ENCODE data around the gene CNTNAP2.

CNTNAP2 gene

DNA sequence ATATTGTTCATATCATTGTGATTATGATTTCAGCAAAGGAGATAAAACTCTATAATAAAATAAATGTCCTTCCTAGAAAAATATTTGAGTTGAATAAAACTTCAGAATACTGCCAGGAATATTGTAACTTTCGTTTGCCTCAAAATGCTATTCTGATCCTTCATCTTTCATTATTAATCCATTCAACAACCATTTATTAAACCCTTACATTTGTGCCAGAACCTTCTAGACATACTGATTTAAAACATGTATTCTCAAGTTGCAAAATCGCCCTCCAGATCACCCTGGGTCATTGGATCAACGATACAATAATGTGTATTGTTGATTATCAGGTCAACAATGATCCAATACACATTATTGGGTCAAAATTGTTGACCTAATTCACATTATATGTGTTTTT lies 759.8 kb downstream of the CNTNAP2 start:
- H3K9me3 ChIP-seq (ENCODE audit: control extremely low read depth in 1 of 5, control insufficient read depth in 4 of 5, insufficient read depth in 2 of 5, low read depth in 1 of 5, low read length in 4 of 5), result no peaks in the 10 kb centered on the region
- H3K4me3 ChIP-seq (ENCODE audit: control insufficient read depth in 1 of 7, extremely low read depth in 1 of 7, insufficient read depth in 4 of 7, low read depth in 2 of 7, low read length in 6 of 7), result no peak overlapping the region
- no peak for DNase-seq
- ChIA-PET CTCF (interaction anchor here (1.5 kb wide), 1 partner anchor 14 kb away, joined by 3 read pairs; no protein-coding TSS in a partner anchor), POLR2A (no interaction called here)
- no peaks in the 10 kb centered on the region for H3K27me3 ChIP-seq (replicated peaks in 2 of 5; ENCODE audit: control insufficient read depth in 4 of 5, insufficient read depth in 5 of 5, low read length in 4 of 5)
- no peak overlapping the region for H3K27ac ChIP-seq (ENCODE audit: insufficient read depth in 1 of 2, low read depth in 1 of 2, low read length in 2 of 2, poor library complexity in 1 of 2, severe bottlenecking in 2 of 2)
- 100% methylated on average over 1 of the region's 3 CpGs for WGBS (ENCODE audit: insufficient coverage)
- no peaks in the 10 kb centered on the region for H3K4me1 ChIP-seq (ENCODE audit: control extremely low read depth in 1 of 4, control insufficient read depth in 4 of 4, insufficient read depth in 4 of 4, low read length in 3 of 4)
- H3K36me3 ChIP-seq (ENCODE audit: control insufficient read depth in 4 of 4, insufficient read depth in 4 of 4, low read length in 3 of 4), result no peaks in the 10 kb centered on the region

DNA sequence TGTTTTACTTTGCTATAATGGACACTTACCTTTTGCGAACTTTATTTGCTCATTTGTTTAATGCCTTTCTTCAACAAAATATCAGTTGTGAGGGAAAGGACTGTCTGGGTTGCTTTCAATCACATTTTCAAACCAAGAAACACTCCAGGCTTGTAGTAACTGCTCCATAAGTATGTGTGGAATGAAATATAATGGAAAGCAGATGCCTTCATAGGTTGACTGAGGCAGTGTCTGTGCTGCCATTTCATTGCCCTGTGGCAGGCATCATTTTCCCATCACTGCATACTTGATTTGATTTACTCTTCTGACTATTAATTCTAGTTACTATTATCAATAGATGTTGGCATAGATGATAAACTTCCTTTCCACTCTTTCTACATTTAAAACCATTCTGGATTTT lies 762.3 kb downstream of the CNTNAP2 start:
- no CpG with 5 or more reads among the region's 1 CpG for WGBS (ENCODE audit: insufficient coverage)
- no peaks in the 10 kb centered on the region for H3K27me3 ChIP-seq (replicated peaks in 2 of 5; ENCODE audit: control insufficient read depth in 4 of 5, insufficient read depth in 5 of 5, low read length in 4 of 5)
- no peak for DNase-seq
- ChIA-PET CTCF (no interaction called here), POLR2A (no interaction called here)
- H3K4me1 ChIP-seq (ENCODE audit: control extremely low read depth in 1 of 4, control insufficient read depth in 4 of 4, insufficient read depth in 4 of 4, low read length in 3 of 4), result no peaks in the 10 kb centered on the region
- no peaks in the 10 kb centered on the region for H3K36me3 ChIP-seq (ENCODE audit: control insufficient read depth in 4 of 4, insufficient read depth in 4 of 4, low read length in 3 of 4)
- no peak overlapping the region for H3K4me3 ChIP-seq (ENCODE audit: control insufficient read depth in 1 of 7, extremely low read depth in 1 of 7, insufficient read depth in 4 of 7, low read depth in 2 of 7, low read length in 6 of 7)
- H3K27ac ChIP-seq (ENCODE audit: insufficient read depth in 1 of 2, low read depth in 1 of 2, low read length in 2 of 2, poor library complexity in 1 of 2, severe bottlenecking in 2 of 2), result no peak overlapping the region
- H3K9me3 ChIP-seq (ENCODE audit: control extremely low read depth in 1 of 5, control insufficient read depth in 4 of 5, insufficient read depth in 2 of 5, low read depth in 1 of 5, low read length in 4 of 5), result no peaks in the 10 kb centered on the region

DNA sequence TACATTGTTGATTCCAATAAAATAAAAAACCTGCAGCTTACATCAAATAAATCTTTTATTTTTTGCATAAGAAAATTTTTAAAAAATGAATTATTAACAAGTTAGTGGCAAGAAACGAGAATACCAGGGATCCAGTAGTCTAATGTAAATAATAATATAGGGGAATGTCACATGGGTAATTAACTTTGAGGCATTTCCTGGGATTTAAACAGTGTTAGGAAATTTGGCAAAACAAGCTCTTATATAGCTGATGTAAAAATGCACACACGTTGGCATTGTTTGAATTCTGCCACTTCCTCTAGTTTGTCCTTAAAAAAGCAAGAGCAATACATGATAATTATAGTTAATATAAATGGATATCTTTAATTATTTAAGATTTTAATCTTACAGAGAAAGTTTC lies 768.6 kb downstream of the CNTNAP2 start:
- no peak for DNase-seq
- Histone ChIP-seq H3K27me3 (replicated peaks in 2 of 5; ENCODE audit: control insufficient read depth in 4 of 5, insufficient read depth in 5 of 5, low read length in 4 of 5) (no peaks in the 10 kb centered on the region), H3K36me3 (ENCODE audit: control insufficient read depth in 4 of 4, insufficient read depth in 4 of 4, low read length in 3 of 4) (no peaks in the 10 kb centered on the region), H3K27ac (ENCODE audit: insufficient read depth in 1 of 2, low read depth in 1 of 2, low read length in 2 of 2, poor library complexity in 1 of 2, severe bottlenecking in 2 of 2) (no peak overlapping the region), H3K4me3 (ENCODE audit: control insufficient read depth in 1 of 7, extremely low read depth in 1 of 7, insufficient read depth in 4 of 7, low read depth in 2 of 7, low read length in 6 of 7) (no peak overlapping the region), H3K9me3 (ENCODE audit: control extremely low read depth in 1 of 5, control insufficient read depth in 4 of 5, insufficient read depth in 2 of 5, low read depth in 1 of 5, low read length in 4 of 5) (no peaks in the 10 kb centered on the region), H3K4me1 (ENCODE audit: control extremely low read depth in 1 of 4, control insufficient read depth in 4 of 4, insufficient read depth in 4 of 4, low read length in 3 of 4) (no peaks in the 10 kb centered on the region)
- ChIA-PET CTCF (no interaction called here), POLR2A (no interaction called here)
- WGBS (ENCODE audit: insufficient coverage), result 100% methylated on average over 1 of the region's 2 CpGs

DNA sequence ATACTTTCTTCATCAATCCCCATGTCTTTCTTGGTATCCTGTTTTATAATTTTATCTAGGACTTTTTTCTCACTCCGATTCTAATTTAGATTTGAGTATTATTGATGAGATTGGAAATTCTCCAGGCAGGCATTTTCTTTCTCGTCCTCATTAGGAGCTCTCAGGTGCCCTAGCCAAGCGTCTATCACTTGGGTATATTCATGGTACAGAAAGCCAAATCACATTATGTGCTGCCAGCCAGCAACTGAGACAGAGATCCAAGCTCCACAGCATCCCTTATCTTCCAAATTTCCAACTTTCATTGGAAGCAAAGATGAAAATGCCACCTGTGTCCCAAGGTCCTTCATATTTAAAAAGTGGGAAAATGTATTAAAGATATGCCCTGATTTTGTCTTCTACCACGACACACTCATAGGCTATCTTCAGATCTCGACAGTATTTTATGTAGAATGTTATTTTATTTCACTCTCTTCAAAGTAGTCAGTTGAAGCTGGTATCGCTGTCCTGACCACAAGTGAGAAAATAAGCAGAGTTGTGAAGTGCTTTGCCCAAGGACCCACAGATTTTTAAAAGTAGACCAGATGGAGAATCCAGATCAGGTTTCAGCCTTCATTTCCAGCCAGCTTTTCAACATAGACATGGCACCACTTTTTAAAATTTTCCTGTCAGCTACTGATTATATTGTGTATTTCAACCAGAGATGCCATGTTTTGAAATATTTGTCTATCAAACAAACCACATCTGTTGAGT lies 773.4 kb downstream of the CNTNAP2 start:
- Histone ChIP-seq H3K9me3 (ENCODE audit: control extremely low read depth in 1 of 5, control insufficient read depth in 4 of 5, insufficient read depth in 2 of 5, low read depth in 1 of 5, low read length in 4 of 5) (peaks cover 0 to 2% (median 0%) of the 10 kb centered on the region in 5 experiments), H3K4me3 (ENCODE audit: control insufficient read depth in 1 of 7, extremely low read depth in 1 of 7, insufficient read depth in 4 of 7, low read depth in 2 of 7, low read length in 6 of 7) (no peak overlapping the region), H3K27ac (ENCODE audit: insufficient read depth in 1 of 2, low read depth in 1 of 2, low read length in 2 of 2, poor library complexity in 1 of 2, severe bottlenecking in 2 of 2) (no peak overlapping the region), H3K36me3 (ENCODE audit: control insufficient read depth in 4 of 4, insufficient read depth in 4 of 4, low read length in 3 of 4) (no peaks in the 10 kb centered on the region), H3K27me3 (replicated peaks in 2 of 5; ENCODE audit: control insufficient read depth in 4 of 5, insufficient read depth in 5 of 5, low read length in 4 of 5) (no peaks in the 10 kb centered on the region), H3K4me1 (ENCODE audit: control extremely low read depth in 1 of 4, control insufficient read depth in 4 of 4, insufficient read depth in 4 of 4, low read length in 3 of 4) (no peaks in the 10 kb centered on the region)
- no peak for DNase-seq
- WGBS (ENCODE audit: insufficient coverage), result no CpG with 5 or more reads among the region's 6 CpGs
- POLR2A ChIA-PET, result no interaction called here
- CTCF ChIA-PET, result interaction anchor here (1.6 kb wide), 1 partner anchor 14 kb away, joined by 3 read pairs; no protein-coding TSS in a partner anchor

DNA sequence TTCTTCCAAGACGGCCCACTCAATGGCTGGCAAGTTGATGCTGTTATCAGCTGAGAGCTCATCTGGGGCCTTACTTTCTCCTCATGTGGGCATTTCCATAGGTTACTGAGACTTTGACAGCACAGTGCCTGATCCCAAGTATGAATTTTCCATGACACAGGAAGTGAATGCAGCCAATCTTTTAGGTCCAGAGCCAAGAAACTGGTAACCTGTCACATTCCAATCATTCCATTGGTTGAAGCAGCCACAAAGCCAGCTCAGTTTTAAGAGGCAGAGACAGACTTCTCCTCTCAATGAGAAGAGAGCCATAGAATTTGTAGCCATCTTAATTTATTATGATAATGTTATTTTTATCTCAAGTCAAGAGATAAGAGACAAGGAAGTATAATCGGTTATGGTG lies 775.5 kb downstream of the CNTNAP2 start:
- WGBS (ENCODE audit: insufficient coverage), result 100% methylated on average over 1 of the region's 2 CpGs
- ChIA-PET CTCF (no interaction called here), POLR2A (no interaction called here)
- H3K9me3 ChIP-seq (ENCODE audit: control extremely low read depth in 1 of 5, control insufficient read depth in 4 of 5, insufficient read depth in 2 of 5, low read depth in 1 of 5, low read length in 4 of 5), result peaks cover 0 to 2% (median 0%) of the 10 kb centered on the region in 5 experiments
- no peak for DNase-seq
- H3K4me3 ChIP-seq (ENCODE audit: control insufficient read depth in 1 of 7, extremely low read depth in 1 of 7, insufficient read depth in 4 of 7, low read depth in 2 of 7, low read length in 6 of 7), result no peak overlapping the region
- no peaks in the 10 kb centered on the region for H3K36me3 ChIP-seq (ENCODE audit: control insufficient read depth in 4 of 4, insufficient read depth in 4 of 4, low read length in 3 of 4)
- no peaks in the 10 kb centered on the region for H3K27me3 ChIP-seq (replicated peaks in 2 of 5; ENCODE audit: control insufficient read depth in 4 of 5, insufficient read depth in 5 of 5, low read length in 4 of 5)
- no peak overlapping the region for H3K27ac ChIP-seq (ENCODE audit: insufficient read depth in 1 of 2, low read depth in 1 of 2, low read length in 2 of 2, poor library complexity in 1 of 2, severe bottlenecking in 2 of 2)
- H3K4me1 ChIP-seq (ENCODE audit: control extremely low read depth in 1 of 4, control insufficient read depth in 4 of 4, insufficient read depth in 4 of 4, low read length in 3 of 4), result no peaks in the 10 kb centered on the region

DNA sequence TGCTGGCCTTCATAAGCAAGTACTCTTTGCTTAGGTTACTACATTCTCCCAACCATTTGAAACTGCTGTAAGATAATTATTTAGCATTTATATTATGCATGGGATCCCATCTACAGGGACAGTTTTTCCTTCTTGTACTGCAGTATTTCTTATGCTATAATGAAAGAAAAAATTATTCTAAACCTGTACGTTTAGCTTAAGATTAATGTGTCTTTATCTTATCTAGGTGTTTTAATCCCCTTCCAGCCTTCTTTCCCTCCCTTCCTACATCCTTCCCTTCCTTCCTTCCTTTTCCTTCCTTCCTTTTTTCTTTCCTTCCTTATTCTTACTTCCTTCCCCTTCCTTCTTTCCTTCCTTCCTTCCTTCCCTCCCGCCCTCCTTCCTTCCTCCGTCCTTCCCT lies 778.3 kb downstream of the CNTNAP2 start:
- Histone ChIP-seq H3K9me3 (ENCODE audit: control extremely low read depth in 1 of 5, control insufficient read depth in 4 of 5, insufficient read depth in 2 of 5, low read depth in 1 of 5, low read length in 4 of 5) (peaks cover 0 to 2% (median 0%) of the 10 kb centered on the region in 5 experiments), H3K36me3 (ENCODE audit: control insufficient read depth in 4 of 4, insufficient read depth in 4 of 4, low read length in 3 of 4) (no peaks in the 10 kb centered on the region), H3K4me1 (ENCODE audit: control extremely low read depth in 1 of 4, control insufficient read depth in 4 of 4, insufficient read depth in 4 of 4, low read length in 3 of 4) (no peaks in the 10 kb centered on the region), H3K27ac (ENCODE audit: insufficient read depth in 1 of 2, low read depth in 1 of 2, low read length in 2 of 2, poor library complexity in 1 of 2, severe bottlenecking in 2 of 2) (no peak overlapping the region), H3K27me3 (replicated peaks in 2 of 5; ENCODE audit: control insufficient read depth in 4 of 5, insufficient read depth in 5 of 5, low read length in 4 of 5) (no peaks in the 10 kb centered on the region), H3K4me3 (ENCODE audit: control insufficient read depth in 1 of 7, extremely low read depth in 1 of 7, insufficient read depth in 4 of 7, low read depth in 2 of 7, low read length in 6 of 7) (no peak overlapping the region)
- ChIA-PET POLR2A (no interaction called here), CTCF (no interaction called here)
- no peak for DNase-seq
- 100% methylated on average over 2 of the region's 3 CpGs for WGBS (ENCODE audit: insufficient coverage)

DNA sequence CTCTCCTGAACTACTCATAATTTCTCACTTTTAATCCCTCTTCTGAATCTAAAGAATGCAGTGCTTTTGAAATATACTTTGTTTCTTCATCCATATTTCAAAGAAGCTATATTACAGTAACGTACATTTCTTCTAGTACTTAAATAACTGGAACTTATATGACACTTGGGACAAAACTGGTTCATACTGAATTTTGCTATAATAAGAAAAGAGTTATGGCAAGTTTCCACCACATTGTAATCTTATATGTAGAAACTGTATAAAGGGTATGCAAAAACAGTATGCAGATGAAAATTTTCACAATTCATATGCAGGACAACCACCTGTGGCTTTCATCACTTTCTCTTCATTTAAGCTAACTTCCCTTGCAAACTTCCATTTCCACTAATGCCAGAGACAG lies 785.7 kb downstream of the CNTNAP2 start:
- H3K4me3 ChIP-seq (ENCODE audit: control insufficient read depth in 1 of 7, extremely low read depth in 1 of 7, insufficient read depth in 4 of 7, low read depth in 2 of 7, low read length in 6 of 7), result no peak overlapping the region
- peaks cover 0 to 3% (median 0%) of the 10 kb centered on the region in 5 experiments for H3K9me3 ChIP-seq (ENCODE audit: control extremely low read depth in 1 of 5, control insufficient read depth in 4 of 5, insufficient read depth in 2 of 5, low read depth in 1 of 5, low read length in 4 of 5)
- H3K27me3 ChIP-seq (replicated peaks in 2 of 5; ENCODE audit: control insufficient read depth in 4 of 5, insufficient read depth in 5 of 5, low read length in 4 of 5), result no peaks in the 10 kb centered on the region
- ChIA-PET CTCF (interaction anchor here (0.6 kb wide), 1 partner anchor 432 kb away, joined by 3 read pairs; no protein-coding TSS in a partner anchor), POLR2A (no interaction called here)
- WGBS (ENCODE audit: insufficient coverage), result no CpG with 5 or more reads among the region's 1 CpG
- no peak for DNase-seq
- H3K36me3 ChIP-seq (ENCODE audit: control insufficient read depth in 4 of 4, insufficient read depth in 4 of 4, low read length in 3 of 4), result no peaks in the 10 kb centered on the region
- H3K4me1 ChIP-seq (ENCODE audit: control extremely low read depth in 1 of 4, control insufficient read depth in 4 of 4, insufficient read depth in 4 of 4, low read length in 3 of 4), result no peaks in the 10 kb centered on the region
- H3K27ac ChIP-seq (ENCODE audit: insufficient read depth in 1 of 2, low read depth in 1 of 2, low read length in 2 of 2, poor library complexity in 1 of 2, severe bottlenecking in 2 of 2), result no peak overlapping the region

All from common myeloid progenitor, CD34-positive (primary cell).